H1 (cell line): Measurements from ENCODE around the gene RADX.

ENCODE experiments used
- EZH2 ChIP-seq: fragments of 200-600 bp; sonication (generic); IDR thresholded peaks from 2 replicates; pipeline ENCODE4 v1.7.1; 2012; ENCODE audit warnings: low read depth, mild to moderate bottlenecking, moderate library complexity, low read length, inconsistent platforms; ENCODE audit not compliant: severe bottlenecking
- MAX ChIP-seq: IDR thresholded peaks from 2 replicates; pipeline ENCODE4 v1.6.1; 2012; ENCODE audit warnings: inconsistent platforms
- TF ChIP-seq, protein P1 (sequence below), 3 experiments: IDR thresholded peaks; 1 replicate in 2 of 3; 2 replicates in 1 of 3; pipeline versions ENCODE4 v1.5.1 to v1.6.1; 2011; ENCODE audit warnings: low read length in 3 of 3, mild to moderate bottlenecking in 3 of 3, inconsistent platforms in 2 of 3, low read depth in 1 of 3, moderate library complexity in 1 of 3; ENCODE audit not compliant: insufficient read depth in 1 of 3; ENCODE audit errors: control extremely low read depth in 1 of 3

- TF ChIP-seq MAX (no peak), EZH2 (no peak)
- TF ChIP-seq, protein P1, sequence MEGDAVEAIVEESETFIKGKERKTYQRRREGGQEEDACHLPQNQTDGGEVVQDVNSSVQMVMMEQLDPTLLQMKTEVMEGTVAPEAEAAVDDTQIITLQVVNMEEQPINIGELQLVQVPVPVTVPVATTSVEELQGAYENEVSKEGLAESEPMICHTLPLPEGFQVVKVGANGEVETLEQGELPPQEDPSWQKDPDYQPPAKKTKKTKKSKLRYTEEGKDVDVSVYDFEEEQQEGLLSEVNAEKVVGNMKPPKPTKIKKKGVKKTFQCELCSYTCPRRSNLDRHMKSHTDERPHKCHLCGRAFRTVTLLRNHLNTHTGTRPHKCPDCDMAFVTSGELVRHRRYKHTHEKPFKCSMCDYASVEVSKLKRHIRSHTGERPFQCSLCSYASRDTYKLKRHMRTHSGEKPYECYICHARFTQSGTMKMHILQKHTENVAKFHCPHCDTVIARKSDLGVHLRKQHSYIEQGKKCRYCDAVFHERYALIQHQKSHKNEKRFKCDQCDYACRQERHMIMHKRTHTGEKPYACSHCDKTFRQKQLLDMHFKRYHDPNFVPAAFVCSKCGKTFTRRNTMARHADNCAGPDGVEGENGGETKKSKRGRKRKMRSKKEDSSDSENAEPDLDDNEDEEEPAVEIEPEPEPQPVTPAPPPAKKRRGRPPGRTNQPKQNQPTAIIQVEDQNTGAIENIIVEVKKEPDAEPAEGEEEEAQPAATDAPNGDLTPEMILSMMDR (IDR thresholded peaks at IDR 0.05; ENCODE audit: control extremely low read depth in 1 of 3, insufficient read depth in 1 of 3, low read depth in 1 of 3, low read length in 3 of 3): no peak
These were observed 80.8 kb downstream of the RADX start for GRCh38 chrX:106692425-106693065.
